ENCODE data around the gene LPGAT1.

- TF ChIP-seq CTCF (IDR thresholded peaks at IDR 0.05) = no peak
- no peak for TF ChIP-seq POLR2AphosphoS5 (IDR thresholded peaks at IDR 0.05)
- no peak for TF ChIP-seq POLR2A (IDR thresholded peaks at IDR 0.05)
Observed at GRCh38 chr1:211764701-211765100, 65.9 kb downstream of the LPGAT1 start.
